Testis (tissue), 2 donors: ENCODE results near the gene CLDN34.

Source experiments
- POLR2A ChIP-seq: fragments of 450-650 bp; IDR thresholded peaks from one replicate; pipeline ENCODE4 v1.6.1; 2017; ENCODE audit warnings: antibody characterized with exemption, mild to moderate bottlenecking, moderate library complexity
- TF ChIP-seq, protein P1 (sequence below), 3 experiments: fragments of 450-650 bp in 2 of 3; fragments of 200-600 bp in 1 of 3; sonication (generic) in 1 of 3; IDR thresholded peaks; one replicate each; pipeline ENCODE4 v1.5.1; 2016 to 2019; ENCODE audit warnings: antibody characterized with exemption in 3 of 3, mild to moderate bottlenecking in 2 of 3, moderate library complexity in 1 of 3

DNA sequence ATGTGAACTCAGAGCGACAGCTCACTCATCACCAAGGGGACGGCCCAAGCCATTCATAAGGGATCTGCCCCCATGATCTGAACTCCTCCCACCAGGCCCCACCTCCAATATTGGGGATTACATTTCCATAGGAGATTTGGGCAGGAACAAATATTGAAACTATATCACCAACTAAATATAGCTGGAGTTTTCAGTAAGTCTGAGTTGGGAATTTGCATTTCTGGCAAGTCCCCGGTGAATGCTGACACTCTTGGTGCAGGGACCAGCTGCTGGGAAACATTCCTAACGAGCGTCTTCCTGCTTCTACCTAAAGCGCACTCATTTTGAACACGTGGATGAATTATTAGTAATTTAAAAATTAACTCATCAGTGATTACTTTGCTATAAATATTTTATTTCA lies 13.2 kb downstream of the CLDN34 start:
- no peak for TF ChIP-seq POLR2A
- TF ChIP-seq, protein P1, sequence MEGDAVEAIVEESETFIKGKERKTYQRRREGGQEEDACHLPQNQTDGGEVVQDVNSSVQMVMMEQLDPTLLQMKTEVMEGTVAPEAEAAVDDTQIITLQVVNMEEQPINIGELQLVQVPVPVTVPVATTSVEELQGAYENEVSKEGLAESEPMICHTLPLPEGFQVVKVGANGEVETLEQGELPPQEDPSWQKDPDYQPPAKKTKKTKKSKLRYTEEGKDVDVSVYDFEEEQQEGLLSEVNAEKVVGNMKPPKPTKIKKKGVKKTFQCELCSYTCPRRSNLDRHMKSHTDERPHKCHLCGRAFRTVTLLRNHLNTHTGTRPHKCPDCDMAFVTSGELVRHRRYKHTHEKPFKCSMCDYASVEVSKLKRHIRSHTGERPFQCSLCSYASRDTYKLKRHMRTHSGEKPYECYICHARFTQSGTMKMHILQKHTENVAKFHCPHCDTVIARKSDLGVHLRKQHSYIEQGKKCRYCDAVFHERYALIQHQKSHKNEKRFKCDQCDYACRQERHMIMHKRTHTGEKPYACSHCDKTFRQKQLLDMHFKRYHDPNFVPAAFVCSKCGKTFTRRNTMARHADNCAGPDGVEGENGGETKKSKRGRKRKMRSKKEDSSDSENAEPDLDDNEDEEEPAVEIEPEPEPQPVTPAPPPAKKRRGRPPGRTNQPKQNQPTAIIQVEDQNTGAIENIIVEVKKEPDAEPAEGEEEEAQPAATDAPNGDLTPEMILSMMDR (IDR thresholded peaks at IDR 0.05), result no peak
